LNCaP clone FGC (cell line): ENCODE data around the gene ALPI.

Experiments used
- DNase-seq: peaks from one replicate; pipeline ENCODE4 v3.0.0-alpha.2; 2011; ENCODE audit warnings: low read depth
- H3K4me3 ChIP-seq: 2 replicates; pipeline ENCODE4 v1.5.1; 2011; ENCODE audit warnings: mild to moderate bottlenecking, low read depth, low read length, control low read depth
- TF ChIP-seq, protein P1 (sequence below): IDR thresholded peaks from 2 replicates; pipeline ENCODE4 v1.5.1; 2012; ENCODE audit warnings: mild to moderate bottlenecking; ENCODE audit not compliant: control insufficient read depth, insufficient read depth; ENCODE audit errors: extremely low read depth

The ALPI gene

DNA sequence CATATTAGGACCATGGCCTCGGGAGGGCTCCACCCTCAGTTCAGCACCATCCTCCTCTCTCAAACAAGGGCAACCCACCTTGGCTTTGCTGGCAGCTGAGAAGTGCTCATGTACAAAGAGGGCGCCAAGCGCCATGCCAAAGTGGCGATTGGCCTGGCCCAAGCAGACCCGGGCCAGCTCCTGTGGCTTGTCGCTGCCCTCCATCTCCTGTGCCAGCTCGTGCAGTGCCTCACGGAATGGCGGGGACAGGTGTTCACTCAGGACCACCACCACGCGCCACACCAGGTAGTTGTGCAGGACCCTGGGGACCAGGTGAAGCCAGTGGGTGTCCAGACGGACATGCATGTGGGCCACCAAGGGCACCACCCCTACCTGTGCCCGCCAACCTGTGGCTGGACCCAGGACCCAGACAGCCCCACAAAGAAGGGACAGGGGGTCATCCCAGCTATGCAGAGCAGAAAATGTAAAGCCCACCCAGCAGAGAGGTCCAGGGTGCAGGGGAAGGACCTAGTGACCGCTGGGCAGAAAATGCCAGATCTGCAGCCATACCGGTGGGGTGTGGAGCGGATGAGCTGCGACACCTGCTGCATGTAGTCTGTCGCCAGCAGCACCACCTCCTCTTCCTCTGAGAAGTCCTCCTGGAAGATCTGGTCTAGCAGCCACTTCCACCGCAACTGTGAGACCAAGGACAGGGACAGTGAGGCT lies 28.1 kb downstream of the ALPI start:
- TF ChIP-seq, protein P1, sequence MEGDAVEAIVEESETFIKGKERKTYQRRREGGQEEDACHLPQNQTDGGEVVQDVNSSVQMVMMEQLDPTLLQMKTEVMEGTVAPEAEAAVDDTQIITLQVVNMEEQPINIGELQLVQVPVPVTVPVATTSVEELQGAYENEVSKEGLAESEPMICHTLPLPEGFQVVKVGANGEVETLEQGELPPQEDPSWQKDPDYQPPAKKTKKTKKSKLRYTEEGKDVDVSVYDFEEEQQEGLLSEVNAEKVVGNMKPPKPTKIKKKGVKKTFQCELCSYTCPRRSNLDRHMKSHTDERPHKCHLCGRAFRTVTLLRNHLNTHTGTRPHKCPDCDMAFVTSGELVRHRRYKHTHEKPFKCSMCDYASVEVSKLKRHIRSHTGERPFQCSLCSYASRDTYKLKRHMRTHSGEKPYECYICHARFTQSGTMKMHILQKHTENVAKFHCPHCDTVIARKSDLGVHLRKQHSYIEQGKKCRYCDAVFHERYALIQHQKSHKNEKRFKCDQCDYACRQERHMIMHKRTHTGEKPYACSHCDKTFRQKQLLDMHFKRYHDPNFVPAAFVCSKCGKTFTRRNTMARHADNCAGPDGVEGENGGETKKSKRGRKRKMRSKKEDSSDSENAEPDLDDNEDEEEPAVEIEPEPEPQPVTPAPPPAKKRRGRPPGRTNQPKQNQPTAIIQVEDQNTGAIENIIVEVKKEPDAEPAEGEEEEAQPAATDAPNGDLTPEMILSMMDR: no peak
- H3K4me3 ChIP-seq: no peak overlapping the region
- DNase-seq: no peak

DNA sequence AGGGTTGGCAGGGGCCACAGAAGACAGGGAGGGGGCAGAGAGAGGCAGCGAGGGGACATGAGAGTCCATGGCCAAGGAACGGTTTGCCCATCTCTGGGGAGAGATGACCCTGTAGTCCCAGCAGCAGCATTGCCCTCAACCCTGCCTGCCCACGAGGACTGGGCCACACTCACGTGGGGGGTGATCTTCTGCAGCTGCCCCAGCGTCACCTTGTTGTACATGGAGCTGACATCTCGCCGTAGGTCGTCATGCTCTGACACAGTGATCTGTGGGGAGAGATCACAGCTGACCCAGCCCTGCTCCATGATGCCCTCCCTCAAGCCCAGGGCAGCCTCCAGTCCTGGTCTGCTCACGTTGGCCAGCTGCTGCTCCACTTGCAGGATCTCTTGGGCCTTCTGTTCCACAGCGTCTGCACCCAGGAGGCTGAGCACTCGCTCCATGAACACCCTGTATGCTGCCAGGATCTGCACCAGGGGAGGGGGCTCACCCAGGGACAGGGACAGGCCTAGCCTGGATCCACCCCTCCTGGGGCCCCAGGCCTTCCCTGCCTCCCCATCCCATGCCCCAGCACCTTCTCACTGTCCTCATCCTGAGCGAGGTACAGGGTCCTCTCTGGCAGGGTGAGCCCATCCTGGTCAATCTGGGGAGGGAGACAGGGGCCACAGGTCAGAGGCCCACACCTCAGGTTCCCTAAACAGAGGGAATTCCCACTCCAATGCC lies 28.8 kb downstream of the ALPI start:
- H3K4me3 ChIP-seq: no peak overlapping the region
- TF ChIP-seq, protein P1: no peak
- no peak for DNase-seq

DNA sequence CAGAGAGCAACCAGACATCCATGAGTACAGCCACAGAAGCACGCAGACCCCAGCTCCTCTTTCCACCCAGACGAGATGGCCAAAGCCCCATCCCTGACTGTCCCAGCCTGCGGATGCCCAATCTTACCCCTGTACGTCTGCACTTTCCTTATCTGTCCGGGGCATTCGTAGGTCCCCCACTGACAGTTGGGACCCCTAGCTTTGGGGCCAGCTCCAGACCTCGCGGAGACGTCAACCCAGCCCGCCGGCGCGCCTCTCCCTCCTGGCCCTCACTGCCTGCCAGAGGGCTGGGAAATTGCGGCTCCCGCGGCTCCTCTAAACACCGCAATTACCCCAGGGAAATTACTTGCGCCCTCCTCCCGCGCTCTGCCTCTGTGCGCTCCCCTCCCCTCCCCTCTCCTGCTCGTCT lies 29.4 kb downstream of the ALPI start:
- H3K4me3 ChIP-seq: no peak overlapping the region
- no peak for DNase-seq
- TF ChIP-seq, protein P1: no peak

DNA sequence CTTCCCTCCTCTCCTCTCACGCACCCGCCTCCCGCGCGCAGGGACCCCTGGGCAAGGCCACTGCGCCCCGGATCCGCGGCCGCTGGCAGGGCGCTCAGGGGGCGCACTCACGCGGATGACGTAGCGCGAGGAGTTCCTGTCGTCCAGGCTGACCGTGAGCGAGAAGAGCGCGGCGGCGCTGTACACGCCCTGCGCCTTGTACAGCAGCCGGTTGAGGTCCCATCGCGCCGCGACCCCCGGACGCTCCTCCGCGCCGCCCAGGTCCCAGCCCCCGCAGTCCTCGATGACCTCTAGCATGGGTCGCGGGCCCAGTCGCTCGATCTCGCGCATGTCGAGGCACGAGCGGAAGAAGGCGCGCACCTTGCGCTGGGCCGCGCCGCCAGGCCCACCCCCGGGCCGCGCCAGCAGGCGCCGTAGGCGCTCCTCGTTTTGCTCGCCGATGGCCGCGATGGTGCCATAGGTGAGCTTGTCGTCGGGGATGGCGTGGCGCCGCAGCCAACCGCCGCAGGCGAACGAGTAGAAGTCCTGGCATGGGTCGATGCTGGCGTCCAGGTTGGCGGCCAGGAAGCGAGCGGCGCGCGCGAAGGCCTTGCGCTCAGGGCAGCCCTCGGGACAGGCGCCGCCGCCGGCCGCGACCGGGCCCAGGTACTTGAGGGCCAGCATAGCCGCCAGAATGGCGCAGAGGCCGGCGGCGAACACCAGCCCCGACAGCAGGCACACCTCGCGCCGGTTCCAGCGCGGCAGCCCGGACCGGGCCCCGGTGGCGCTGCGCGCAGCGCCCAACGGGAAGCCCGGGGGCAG lies 30.0 kb downstream of the ALPI start:
- DNase-seq: no peak
- no peak overlapping the region for H3K4me3 ChIP-seq
- TF ChIP-seq, protein P1: no peak

DNA sequence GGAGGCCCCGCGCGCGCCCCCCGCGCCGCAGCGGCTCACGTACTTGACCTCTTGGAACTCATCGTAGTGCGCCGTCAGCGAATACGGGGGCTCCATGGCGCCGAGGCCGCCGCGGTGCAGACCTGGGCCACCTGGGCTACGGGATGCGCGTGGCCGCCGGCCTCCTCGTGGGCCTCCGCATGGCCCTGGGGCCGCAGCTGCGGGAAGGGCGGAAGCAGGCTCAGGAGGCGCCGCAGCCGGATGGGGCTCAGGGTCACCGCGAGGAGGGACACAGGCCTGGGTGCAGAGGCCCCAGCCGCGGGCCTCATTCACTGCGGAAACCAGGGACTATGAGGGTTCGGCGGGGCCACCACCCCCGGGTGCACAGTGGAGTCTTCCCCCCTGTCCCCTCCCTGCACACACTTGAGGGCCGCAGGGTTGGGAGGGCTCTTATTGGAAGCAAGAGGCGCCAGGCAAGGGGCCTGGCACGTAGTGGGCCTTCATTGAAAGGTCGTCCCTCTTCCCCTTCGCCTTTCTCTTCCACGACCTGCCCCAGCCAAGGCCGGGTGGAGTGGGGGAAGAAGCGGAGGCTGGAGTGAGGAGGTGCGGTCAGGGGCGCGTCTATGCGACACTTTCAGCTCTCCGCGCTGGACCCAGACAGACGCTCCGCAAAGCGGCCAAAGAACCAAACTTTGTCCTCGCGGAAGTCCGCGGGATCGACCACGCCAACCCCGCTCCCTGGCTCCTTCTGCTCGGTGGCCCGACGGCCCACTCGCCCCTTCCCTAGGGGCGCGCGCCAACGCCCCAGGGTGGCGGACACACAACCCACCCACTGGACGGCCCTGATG lies 30.8 kb downstream of the ALPI start:
- no peak overlapping the region for H3K4me3 ChIP-seq
- TF ChIP-seq, protein P1: no peak
- DNase-seq: no peak

DNA sequence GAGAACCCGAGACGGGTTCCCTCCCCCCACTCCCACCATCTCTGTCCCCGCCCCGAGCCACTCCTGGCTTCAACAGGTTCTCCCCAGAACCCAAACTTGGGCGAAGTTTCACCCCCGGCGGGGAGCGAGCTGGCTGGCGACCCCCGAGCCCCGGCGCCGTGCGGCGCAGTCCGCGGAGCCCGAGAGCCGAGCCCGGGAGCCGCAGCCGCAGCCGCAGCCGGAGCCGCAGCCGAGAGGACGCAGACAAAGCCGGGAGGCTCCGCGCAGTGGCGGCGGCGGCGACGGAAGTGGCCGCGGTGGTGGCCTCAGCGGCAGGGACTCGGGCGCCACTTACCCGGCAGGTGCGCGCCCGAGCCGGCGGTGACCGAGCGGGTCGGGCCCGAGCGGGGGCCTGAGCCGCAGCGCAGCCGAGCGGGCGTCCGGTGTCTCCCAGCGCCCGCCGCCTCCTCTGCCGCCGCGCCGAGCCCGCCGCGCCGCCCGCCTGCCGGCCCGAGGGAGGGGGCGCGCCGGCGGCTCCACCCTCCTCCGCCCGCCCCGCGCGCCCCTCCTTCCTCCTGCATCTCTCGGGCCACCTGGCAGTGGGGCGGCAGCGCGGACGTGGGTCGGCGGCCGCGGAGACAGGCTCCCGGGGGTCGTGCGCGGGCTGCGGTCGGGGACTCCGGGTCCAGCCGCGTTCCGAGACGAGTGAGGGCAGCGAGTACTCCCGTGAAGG lies 31.6 kb downstream of the ALPI start, which contains the start of gene ECEL1:
ECEL1 (minus strand) TSS at position 450 of the 712 bp plus-strand sequence. CDS start 1,181 bp downstream, outside the sequence.
- H3K4me3 ChIP-seq: no peak within 1 kb of the TSS
- no peak for DNase-seq
- TF ChIP-seq, protein P1: no peak
